ENCODE data around the gene IGFBP2.

The IGFBP2 gene

DNA sequence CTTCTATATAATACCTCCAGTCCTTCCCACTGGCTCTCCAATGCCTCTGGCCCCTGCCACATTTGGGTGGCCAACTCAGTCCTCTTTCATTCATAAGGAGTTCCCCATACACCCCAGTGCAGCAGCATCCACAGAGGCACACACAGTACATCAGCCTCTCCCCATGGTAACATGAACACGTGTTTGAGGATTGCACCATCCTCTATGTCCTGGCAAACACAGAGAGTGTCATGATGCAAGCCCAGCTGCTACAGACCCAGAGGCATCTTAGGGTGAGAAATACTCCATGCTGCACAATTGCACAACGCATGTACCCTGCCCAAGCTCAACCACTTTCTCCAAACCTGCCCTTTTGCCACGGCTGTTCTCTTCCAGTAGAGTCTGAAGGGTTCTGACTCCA is 50.6 kb downstream of the IGFBP2 start:
- no peak for TF ChIP-seq POLR2A (IDR thresholded peaks at IDR 0.05; ENCODE audit: low read length)
- TF ChIP-seq GATA1 (IDR thresholded peaks at IDR 0.05; ENCODE audit: low read depth, low read length) = no peak
- DNase-seq = peak in 1 of 2 experiments; percentile 10

DNA sequence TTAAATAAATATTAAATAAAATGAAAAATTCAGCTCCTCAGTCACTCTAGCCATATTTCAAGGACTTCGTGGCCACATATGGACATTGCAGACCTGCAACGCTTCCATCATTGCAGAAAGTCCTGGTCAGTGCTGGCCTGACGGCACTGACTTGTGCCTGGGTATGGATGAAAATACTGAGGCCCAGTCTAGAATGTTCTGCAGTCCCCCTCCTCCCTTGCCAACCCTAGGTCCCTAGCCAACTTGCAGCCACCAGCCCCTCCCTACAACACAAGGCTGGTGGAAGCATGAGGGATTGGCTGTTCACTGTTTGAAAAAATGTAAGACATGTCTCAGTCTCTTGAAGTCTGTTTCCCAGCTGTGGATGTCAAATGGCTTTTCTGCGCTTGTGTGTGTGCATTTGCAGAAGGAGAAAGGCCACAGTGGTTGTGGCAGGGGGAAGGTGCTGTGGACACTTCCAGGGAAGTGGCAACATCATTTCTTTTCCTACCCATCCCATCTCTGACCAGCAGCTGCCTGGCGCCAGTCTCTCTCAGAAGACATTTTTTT is 52.2 kb downstream of the IGFBP2 start:
- TF ChIP-seq POLR2A (IDR thresholded peaks at IDR 0.05; ENCODE audit: low read length) (no peak), GATA1 (IDR thresholded peaks at IDR 0.05; ENCODE audit: low read depth, low read length) (no peak)
- DNase-seq = no peak

DNA sequence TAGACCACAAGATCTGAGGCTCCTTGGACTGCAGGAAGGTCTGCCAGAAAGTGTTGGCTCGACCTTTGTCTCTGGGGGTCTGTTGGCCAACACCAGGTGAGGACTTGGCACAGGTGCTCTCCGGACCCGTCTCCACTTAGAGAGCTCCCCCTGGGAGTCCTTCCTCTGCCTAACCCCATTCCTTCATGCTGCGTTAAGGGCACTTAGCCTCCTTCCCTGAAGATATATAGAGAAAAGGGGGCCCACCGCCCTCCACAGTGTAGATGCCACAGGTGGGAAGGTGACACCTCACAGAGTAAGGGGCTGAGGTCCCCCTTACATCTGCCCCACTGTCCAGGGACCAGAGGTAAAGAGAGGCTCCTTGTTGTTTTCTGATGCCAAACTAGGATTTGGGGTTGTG is 53.9 kb downstream of the IGFBP2 start:
- no peak for TF ChIP-seq POLR2A (IDR thresholded peaks at IDR 0.05; ENCODE audit: low read length)
- TF ChIP-seq GATA1 (IDR thresholded peaks at IDR 0.05; ENCODE audit: low read depth, low read length) = no peak
- no peak for DNase-seq

DNA sequence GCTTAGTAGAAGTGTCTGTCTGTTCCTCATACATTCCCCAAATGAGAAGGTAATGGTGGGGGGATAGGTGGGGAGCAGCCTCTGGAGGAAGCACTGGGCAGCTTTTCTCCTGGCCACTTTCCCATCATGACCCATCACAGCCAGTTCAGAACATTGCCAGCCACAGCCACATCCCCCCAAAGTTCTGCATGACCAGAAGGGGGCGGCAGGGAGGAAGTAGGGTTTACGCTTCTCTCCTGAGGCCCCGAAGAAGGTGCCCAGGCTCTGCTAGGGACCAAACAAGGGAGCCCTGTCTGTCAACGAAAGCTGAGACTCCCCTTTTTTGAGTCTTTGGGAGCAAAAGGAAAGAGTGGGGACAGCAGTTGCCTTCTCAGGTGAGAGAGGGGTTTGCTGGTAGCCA is 54.4 kb downstream of the IGFBP2 start:
- peak; percentile 50 to 59 for DNase-seq
- no peak for TF ChIP-seq GATA1 (IDR thresholded peaks at IDR 0.05; ENCODE audit: low read depth, low read length)
- TF ChIP-seq POLR2A (IDR thresholded peaks at IDR 0.05; ENCODE audit: low read length) = no peak

DNA sequence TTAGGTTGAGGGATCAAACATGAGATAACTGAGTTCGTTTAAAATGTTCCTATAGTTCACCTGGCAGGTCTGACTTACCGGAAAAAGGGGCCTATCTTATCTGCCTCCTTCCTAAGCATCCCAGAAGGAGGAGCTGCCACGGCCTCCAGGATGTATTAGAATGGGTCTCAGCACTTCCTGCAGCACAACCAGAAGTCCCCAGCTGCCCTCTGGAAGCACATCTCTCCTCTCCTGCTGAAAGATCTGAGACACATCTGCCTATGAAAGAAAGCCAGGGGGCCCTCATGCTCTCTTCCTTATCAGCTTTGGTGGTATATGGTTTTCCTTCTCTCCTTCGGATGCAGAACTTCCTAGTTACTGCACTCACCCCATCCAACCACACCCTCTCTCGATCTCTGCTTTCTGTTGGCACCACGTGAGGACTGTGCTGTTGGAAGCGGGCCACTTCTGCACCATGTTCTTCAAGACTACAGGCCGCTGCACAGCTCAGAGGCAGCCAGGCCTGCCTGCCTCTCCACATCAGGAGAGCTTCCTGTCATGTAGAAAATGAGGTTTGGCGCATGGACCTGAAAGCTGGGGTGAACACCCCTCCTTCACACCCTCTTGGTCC is 55.6 kb downstream of the IGFBP2 start:
- TF ChIP-seq GATA1 (IDR thresholded peaks at IDR 0.05; ENCODE audit: low read depth, low read length) (no peak), POLR2A (IDR thresholded peaks at IDR 0.05; ENCODE audit: low read length) (no peak)
- DNase-seq = peak in 1 of 2 experiments; percentile 13

DNA sequence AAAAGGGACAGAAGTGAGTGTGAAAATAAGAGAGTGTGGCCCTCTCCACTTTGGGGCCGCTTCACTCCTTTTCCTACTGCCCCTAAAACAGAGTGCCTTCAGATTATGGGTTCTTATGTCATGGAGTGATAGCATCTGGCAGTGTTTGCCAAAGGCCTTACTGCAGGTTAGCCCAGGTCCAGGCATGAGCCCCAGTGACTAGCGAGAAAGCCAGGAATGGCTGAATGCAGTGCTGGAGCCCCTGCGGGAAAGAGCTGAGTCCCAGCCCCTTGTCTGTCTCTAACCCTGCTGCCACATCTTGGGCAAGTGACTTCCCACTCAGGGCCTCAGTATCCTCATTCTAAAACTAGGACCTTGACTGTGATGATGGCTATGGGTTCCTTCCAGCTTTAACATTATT is 56.2 kb downstream of the IGFBP2 start:
- TF ChIP-seq POLR2A (IDR thresholded peaks at IDR 0.05; ENCODE audit: low read length) = no peak
- TF ChIP-seq GATA1 (IDR thresholded peaks at IDR 0.05; ENCODE audit: low read depth, low read length) = no peak
- no peak for DNase-seq

DNA sequence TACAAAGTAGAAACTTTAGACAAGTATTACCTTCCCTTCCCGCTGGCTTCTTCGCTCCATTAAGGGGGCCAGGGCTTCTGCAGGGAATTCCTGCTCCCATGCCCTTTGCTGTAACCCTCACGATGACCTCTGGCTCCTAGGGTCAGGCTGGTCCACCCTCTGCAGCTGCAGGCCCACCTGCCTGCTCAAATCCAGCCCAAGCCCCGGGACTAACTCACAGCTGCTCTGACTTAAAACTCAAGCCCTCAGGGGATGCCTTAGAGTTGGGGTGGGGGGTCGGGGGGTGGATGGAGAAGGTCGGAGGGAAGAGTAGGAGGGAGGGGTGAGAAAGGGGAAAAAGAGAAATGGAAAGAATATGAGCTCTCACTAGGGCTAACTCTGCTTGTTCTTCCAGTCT is 57.2 kb downstream of the IGFBP2 start:
- TF ChIP-seq GATA1 (IDR thresholded peaks at IDR 0.05; ENCODE audit: low read depth, low read length) (no peak), POLR2A (IDR thresholded peaks at IDR 0.05; ENCODE audit: low read length) (no peak)
- no peak for DNase-seq

DNA sequence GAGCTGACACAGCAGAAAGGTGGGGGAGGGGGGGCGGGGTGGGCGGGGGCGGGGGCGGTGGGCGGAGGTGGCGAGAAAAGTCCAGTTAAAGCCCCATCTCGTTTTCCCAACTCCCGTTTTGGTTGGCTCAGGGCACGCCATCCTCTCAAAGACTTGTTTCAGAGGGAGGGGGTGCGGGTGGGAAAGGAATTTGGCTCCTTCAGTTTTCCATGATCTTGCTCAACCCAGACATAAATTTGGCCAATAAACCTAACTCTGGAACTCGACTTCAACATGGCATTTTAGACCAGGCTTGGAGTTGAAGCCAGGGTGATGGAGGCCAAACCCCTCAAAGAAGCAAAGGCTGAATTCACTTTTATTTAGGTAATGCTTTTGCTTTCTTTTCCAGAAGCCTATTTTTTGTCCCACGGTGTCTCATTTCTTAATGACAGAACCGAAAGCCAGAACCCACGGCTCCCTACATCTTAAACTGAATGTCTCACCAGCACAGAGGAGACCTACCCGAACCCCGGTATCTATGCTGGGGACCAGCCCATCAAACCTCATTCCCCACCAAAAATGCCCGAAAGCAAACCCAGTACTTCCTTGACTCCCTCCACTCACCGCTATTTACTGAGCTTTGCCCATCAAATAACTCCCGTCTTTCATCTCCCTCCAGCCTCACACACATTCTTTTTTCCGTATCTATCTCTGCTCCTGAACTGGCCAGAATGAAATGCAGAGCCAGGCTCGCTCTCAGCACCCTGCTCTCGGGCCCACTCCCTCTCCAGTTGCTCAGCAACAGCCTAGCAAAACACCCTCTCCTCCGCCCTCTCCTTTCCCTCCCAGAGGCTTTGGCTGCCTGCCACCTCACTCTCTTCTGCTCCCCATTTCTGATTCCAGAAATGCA is 57.9 kb downstream of the IGFBP2 start:
- DNase-seq = peak; percentile 72 to 79
- TF ChIP-seq POLR2A (IDR thresholded peaks at IDR 0.05; ENCODE audit: low read length) (no peak), GATA1 (IDR thresholded peaks at IDR 0.05; ENCODE audit: low read depth, low read length) (no peak)

DNA sequence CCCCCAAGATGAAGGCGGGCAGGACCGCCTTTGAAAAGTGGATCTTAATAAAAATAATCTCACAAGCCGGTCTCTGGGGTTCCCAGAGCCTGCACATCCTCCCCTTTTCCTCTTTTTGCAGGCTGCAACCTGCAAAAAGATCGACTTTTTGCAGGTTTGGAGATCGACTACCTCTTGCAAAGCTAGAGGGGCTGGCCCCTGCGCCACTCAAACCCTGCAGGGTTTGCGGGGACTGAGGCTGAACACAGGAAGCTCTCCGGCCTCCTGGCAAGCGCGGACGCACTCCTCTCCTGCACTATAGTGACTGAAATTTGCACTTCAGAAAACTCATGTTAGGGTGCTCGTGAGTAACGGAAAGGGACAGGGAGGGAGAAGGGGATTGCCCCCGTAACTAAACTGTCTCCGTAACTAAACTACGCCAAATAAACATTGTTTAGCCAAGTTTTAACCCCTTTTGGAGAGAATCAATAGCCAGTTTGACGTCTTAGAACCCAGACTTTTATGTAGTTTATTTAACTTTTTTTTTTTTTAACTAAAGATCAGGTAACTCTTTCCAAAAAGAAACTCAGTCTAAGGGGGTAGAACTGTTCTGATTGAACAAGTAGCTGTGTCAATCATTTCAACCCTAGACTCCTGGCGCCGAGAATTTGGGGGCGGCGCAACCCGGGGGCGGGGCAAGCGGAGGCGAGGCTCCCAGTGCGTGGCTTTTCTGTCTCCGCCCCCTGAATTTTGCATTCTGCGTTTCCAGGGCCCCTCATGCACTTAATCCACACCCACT is 59.6 kb downstream of the IGFBP2 start:
- no peak for TF ChIP-seq GATA1 (IDR thresholded peaks at IDR 0.05; ENCODE audit: low read depth, low read length)
- no peak for TF ChIP-seq POLR2A (IDR thresholded peaks at IDR 0.05; ENCODE audit: low read length)
- DNase-seq = peak; percentile 63 to 75

DNA sequence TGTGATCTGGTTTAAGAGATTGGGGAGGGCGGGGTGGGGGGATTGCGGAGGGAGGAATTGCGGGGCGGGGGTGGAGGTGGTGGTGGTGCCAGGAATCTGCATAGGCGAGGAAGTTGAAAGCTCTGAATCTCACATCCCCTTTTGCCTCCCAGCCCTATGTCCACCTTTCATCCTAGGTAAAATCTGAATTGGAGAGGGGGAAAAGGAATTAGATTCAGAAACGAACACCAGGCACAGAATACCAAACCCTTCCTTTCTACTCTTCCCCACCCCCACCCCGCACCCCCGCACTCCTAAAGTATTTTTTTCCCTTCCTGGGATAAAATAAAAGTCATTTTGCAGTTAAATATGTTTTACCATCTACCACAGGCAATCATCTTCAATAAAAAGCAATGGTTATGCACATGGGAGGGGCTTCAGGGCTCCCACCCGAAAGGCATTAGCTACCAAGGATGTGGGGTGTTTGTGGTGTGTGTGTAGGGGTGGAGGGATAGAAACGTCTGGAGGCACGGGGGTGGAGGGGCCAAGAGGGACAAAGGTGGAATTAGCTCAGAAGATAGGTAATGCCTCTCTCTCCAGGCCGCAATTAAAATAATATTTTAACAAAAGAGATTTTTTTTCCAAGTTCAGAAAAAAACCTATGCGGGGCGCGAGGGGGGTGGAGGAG is 60.3 kb downstream of the IGFBP2 start:
- no peak for DNase-seq
- TF ChIP-seq POLR2A (IDR thresholded peaks at IDR 0.05; ENCODE audit: low read length) = no peak
- no peak for TF ChIP-seq GATA1 (IDR thresholded peaks at IDR 0.05; ENCODE audit: low read depth, low read length)

DNA sequence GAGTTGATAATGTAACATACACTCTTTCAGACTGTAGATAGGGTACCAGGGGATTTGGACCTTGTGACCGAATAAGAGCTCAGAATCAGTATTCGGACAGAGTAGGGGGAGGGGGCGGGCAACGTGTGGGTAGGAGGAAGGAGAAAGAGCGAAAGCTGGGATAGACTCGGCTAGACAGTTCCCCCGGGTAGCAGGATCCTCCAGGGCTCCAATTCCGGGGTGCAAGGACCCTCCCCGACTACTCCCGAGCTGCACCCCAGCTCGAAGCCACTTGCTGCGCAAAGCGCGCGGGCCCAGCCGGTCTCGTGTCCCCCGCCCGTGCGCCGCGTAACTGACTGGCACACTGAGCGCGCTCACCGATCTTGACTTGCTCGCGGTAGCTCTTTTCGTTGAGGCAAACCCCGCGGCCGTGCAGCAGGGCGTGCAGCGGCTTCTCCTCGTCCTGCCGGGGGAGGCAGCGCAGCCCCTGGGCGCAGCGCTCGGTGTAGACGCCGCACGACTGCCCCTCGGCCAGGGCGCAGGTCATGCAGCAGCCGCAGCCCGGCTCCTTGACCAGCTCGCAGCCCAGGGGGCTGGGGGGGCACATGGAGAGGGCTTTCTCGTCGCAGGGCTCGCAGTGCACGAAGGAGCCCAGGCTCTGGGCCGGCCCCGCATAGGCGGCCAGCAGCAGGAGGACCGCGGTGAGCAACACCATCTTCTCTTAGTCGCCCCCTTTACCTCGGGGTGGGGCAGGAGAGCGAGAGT is 61.0 kb downstream of the IGFBP2 start:
- TF ChIP-seq GATA1 (IDR thresholded peaks at IDR 0.05; ENCODE audit: low read depth, low read length) = no peak
- no peak for TF ChIP-seq POLR2A (IDR thresholded peaks at IDR 0.05; ENCODE audit: low read length)
- peak; percentile 56 to 71 for DNase-seq

DNA sequence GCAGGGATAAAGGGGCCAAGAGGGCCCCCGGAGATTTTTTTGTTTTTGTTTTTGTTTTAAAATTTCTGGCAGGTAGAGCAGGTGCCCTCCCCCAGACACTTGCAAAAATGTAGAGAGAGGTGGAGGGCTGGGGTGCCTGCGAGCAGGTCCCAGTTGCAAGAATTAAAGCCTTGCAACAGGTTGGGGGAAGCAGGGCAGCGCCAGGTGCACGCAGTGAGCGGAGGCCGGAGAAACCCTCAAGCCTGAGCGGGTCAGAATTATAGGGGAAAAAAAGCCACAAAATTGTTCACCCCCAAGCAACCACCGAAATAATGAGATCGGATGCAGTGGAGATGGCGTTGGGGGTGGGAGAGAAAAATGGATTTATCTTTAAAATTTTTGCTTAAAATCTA is 61.6 kb downstream of the IGFBP2 start:
- TF ChIP-seq POLR2A (IDR thresholded peaks at IDR 0.05; ENCODE audit: low read length) = no peak
- no peak for TF ChIP-seq GATA1 (IDR thresholded peaks at IDR 0.05; ENCODE audit: low read depth, low read length)
- no peak for DNase-seq

DNA sequence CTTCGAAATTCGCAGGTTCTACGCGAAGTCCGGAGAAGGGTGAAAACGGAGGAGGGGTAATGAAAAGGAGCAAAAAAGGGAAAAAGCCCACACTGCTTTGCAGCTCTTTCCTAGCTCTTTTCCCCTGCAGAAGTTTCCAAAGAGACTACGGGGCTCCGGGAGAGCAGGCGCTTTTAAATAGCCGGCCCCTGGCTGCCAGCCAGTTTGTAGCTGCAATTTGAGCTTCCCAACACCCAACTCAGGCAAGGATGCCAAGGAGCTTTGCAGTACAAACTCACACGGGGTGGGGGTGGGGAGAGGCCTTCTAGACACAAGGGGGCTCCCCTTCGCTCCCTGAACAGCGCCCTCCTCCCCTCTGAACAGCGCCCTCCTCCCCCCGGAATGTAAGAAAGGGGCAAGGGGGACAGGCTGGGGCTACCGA is 62.2 kb downstream of the IGFBP2 start, which contains the start of gene IGFBP5:
Gene IGFBP5, minus strand, starts transcription at position 149 of the 421 bp plus-strand sequence. CDS start 774 bp downstream, outside the sequence.
- TF ChIP-seq POLR2A (IDR thresholded peaks at IDR 0.05; ENCODE audit: low read length) (no peak), GATA1 (IDR thresholded peaks at IDR 0.05; ENCODE audit: low read depth, low read length) (no peak)
- DNase-seq = peak; percentile 12 to 26
